ENCODE data around the gene IL26.

DNA sequence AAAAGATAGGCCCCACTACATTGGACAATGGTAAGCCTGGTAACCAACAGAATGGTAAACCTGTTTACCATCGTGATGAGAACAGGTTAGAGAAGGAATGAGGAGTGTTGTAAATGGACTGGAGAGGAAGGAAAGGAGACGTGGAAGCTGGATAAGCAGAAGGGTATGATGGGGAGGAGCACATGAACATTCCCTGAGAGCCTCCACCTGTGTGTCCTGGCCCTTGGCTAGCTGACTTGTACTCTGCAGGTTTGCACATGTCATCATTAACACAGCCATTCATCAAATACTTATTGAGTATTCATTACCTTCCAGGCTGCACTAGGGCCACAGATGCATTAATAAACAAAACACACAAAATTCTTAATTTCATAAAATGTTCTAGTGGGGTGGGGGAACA lies 4.3 kb upstream of the IL26 start:
- TF ChIP-seq, protein P1, sequence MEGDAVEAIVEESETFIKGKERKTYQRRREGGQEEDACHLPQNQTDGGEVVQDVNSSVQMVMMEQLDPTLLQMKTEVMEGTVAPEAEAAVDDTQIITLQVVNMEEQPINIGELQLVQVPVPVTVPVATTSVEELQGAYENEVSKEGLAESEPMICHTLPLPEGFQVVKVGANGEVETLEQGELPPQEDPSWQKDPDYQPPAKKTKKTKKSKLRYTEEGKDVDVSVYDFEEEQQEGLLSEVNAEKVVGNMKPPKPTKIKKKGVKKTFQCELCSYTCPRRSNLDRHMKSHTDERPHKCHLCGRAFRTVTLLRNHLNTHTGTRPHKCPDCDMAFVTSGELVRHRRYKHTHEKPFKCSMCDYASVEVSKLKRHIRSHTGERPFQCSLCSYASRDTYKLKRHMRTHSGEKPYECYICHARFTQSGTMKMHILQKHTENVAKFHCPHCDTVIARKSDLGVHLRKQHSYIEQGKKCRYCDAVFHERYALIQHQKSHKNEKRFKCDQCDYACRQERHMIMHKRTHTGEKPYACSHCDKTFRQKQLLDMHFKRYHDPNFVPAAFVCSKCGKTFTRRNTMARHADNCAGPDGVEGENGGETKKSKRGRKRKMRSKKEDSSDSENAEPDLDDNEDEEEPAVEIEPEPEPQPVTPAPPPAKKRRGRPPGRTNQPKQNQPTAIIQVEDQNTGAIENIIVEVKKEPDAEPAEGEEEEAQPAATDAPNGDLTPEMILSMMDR (IDR thresholded peaks at IDR 0.05), result no peak
- TF ChIP-seq POLR2A (IDR thresholded peaks at IDR 0.05), result no peak
